Adrenal gland (tissue), 5 donors: ENCODE results near the gene CACNB4.

Experiments
- POLR2A ChIP-seq, 2 donors: fragments of 450-650 bp; IDR thresholded peaks; one replicate each; pipeline ENCODE4 v1.6.1; 2017; ENCODE audit warnings: antibody characterized with exemption in 2 of 2, mild to moderate bottlenecking in 2 of 2, moderate library complexity in 1 of 2
- TF ChIP-seq, protein P1 (sequence below), 6 experiments: fragments of 450-650 bp in 4 of 6; fragments of 200-600 bp in 2 of 6; sonication (generic) in 1 of 6; IDR thresholded peaks; 1 replicate in 5 of 6; 2 replicates in 1 of 6; pipeline versions ENCODE4 v1.5.1 to v1.8.0; 2016 to 2021; ENCODE audit warnings: antibody characterized with exemption in 6 of 6, mild to moderate bottlenecking in 2 of 6, moderate library complexity in 1 of 6
- donor health status: DM: no; HTN: no; CAD: no.

GRCh38 chr2:151959238-151959637, 139.6 kb downstream of the CACNB4 start:
- TF ChIP-seq, protein P1, sequence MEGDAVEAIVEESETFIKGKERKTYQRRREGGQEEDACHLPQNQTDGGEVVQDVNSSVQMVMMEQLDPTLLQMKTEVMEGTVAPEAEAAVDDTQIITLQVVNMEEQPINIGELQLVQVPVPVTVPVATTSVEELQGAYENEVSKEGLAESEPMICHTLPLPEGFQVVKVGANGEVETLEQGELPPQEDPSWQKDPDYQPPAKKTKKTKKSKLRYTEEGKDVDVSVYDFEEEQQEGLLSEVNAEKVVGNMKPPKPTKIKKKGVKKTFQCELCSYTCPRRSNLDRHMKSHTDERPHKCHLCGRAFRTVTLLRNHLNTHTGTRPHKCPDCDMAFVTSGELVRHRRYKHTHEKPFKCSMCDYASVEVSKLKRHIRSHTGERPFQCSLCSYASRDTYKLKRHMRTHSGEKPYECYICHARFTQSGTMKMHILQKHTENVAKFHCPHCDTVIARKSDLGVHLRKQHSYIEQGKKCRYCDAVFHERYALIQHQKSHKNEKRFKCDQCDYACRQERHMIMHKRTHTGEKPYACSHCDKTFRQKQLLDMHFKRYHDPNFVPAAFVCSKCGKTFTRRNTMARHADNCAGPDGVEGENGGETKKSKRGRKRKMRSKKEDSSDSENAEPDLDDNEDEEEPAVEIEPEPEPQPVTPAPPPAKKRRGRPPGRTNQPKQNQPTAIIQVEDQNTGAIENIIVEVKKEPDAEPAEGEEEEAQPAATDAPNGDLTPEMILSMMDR (IDR thresholded peaks at IDR 0.05): no peak
- no peak for TF ChIP-seq POLR2A (IDR thresholded peaks at IDR 0.05)
